ENCODE measurements around the gene CUBN.

Gene CUBN

GRCh38 chr10:17129741-17130140 is at the start of gene CUBN:
Gene CUBN (minus strand): TSS chr10:17129811. CDS start chr10:17129765, 46 bp downstream.
- no peak for DNase-seq

- DNase-seq = no peak
Measured at GRCh38 chr10:17179002-17179401, 49.4 kb upstream of the CUBN start.

- DNase-seq = no peak
Measured at GRCh38 chr10:17178006-17178405, 48.4 kb upstream of the CUBN start.

- no peak for DNase-seq
Measured at GRCh38 chr10:17177014-17177413, 47.4 kb upstream of the CUBN start.

GRCh38 chr10:17176091-17176490 is 46.5 kb upstream of the CUBN start:
- no peak for DNase-seq

- no peak for DNase-seq
Measured at GRCh38 chr10:17175551-17175950, 45.9 kb upstream of the CUBN start.

- no peak for DNase-seq
Measured at GRCh38 chr10:17174626-17175025, 45.0 kb upstream of the CUBN start.

- DNase-seq = no peak
Measured at GRCh38 chr10:17171141-17171641, 41.6 kb upstream of the CUBN start.

GRCh38 chr10:17169803-17170202 is 40.2 kb upstream of the CUBN start:
- DNase-seq = no peak

GRCh38 chr10:17166699-17167098 is 37.1 kb upstream of the CUBN start:
- DNase-seq = no peak

- no peak for DNase-seq
Measured at GRCh38 chr10:17162828-17163227, 33.2 kb upstream of the CUBN start.

GRCh38 chr10:17161775-17162174 is 32.2 kb upstream of the CUBN start:
- no peak for DNase-seq

- DNase-seq = no peak
Measured at GRCh38 chr10:17157024-17157423, 27.4 kb upstream of the CUBN start.

GRCh38 chr10:17155826-17156225 is 26.2 kb upstream of the CUBN start:
- no peak for DNase-seq

GRCh38 chr10:17154116-17154515 is 24.5 kb upstream of the CUBN start:
- no peak for DNase-seq

GRCh38 chr10:17153321-17153720 is 23.7 kb upstream of the CUBN start:
- no peak for DNase-seq

- DNase-seq = no peak
Measured at GRCh38 chr10:17151716-17152115, 22.1 kb upstream of the CUBN start.

- no peak for DNase-seq
Measured at GRCh38 chr10:17147884-17148489, 18.4 kb upstream of the CUBN start.

GRCh38 chr10:17146892-17147291 is 17.3 kb upstream of the CUBN start:
- no peak for DNase-seq

GRCh38 chr10:17145239-17145638 is 15.6 kb upstream of the CUBN start:
- DNase-seq = no peak

GRCh38 chr10:17144757-17145156 is 15.1 kb upstream of the CUBN start:
- no peak for DNase-seq

GRCh38 chr10:17144032-17144431 is 14.4 kb upstream of the CUBN start:
- no peak for DNase-seq

- DNase-seq = no peak
Measured at GRCh38 chr10:17143055-17143690, 13.6 kb upstream of the CUBN start.

- DNase-seq = no peak
Measured at GRCh38 chr10:17141504-17142229, 12.1 kb upstream of the CUBN start.

Measured in NCI-H2171 (cell line).